B cell (primary cell): ENCODE data around the gene PRKCA. TPM values are rescaled to one million over a fixed set of nuclear protein-coding genes. Genes with fewer than 3 reads are reported as not detected.

Source experiments
- ATAC-seq: fragments of 200-7000 bp; cut with Tn5 transposase; one replicate; pipeline ENCODE4 v1.10.0; 2021; ENCODE audit warnings: low read depth, mild to moderate bottlenecking, moderate number of reproducible peaks, moderate library complexity
- CTCF ChIA-PET: fragments of 350-600 bp; sonication (Branson Sonifier 250); formaldehyde crosslinking; loops from one replicate; lab custom pipeline; 2021; ENCODE audit warnings: antibody characterized with exemption, inconsistent platforms; lab: Charles Lee
- POLR2A ChIA-PET: fragments of 350-600 bp; sonication (Branson Sonifier 250); formaldehyde crosslinking; loops from one replicate; lab custom pipeline; 2021; ENCODE audit warnings: antibody characterized with exemption; lab: Charles Lee
- DNase-seq: peaks from one replicate; pipeline ENCODE4 v3.0.0; 2013
- H2AFZ ChIP-seq: 2 replicates; pipeline ENCODE4 v1.6.1; 2012; ENCODE audit warnings: mild to moderate bottlenecking, low read depth, low read length; ENCODE audit not compliant: insufficient read depth, poor library complexity, severe bottlenecking
- H3K27ac ChIP-seq, 2 donors: 1 replicate in 1 of 2; 2 replicates in 1 of 2; pipeline ENCODE4 v1.5.1; 2012 to 2013; ENCODE audit warnings: low read length in 2 of 2, mild to moderate bottlenecking in 2 of 2, moderate library complexity in 1 of 2
- H3K27me3 ChIP-seq, 4 experiments: fragments of 200-600 bp in 1 of 4; sonication (generic) in 1 of 4; replicated peaks in 1 of 4; 1 replicate in 2 of 4; 2 replicates in 2 of 4; pipeline versions ENCODE4 v1.6.1 to v1.7.0; 2013 to 2016; ENCODE audit warnings: low read length in 3 of 4, mild to moderate bottlenecking in 2 of 4, mixed read lengths in 1 of 4, moderate library complexity in 1 of 4; ENCODE audit not compliant: insufficient read depth in 4 of 4, control insufficient read depth in 3 of 4; ENCODE audit errors: control extremely low read depth in 1 of 4
- H3K36me3 ChIP-seq, 2 experiments: replicated peaks in 1 of 2; 1 replicate in 1 of 2; 2 replicates in 1 of 2; pipeline versions ENCODE4 v1.6.1 to v1.7.1; 2013; ENCODE audit warnings: low read length in 1 of 2; ENCODE audit not compliant: insufficient read depth in 2 of 2, control insufficient read depth in 1 of 2; ENCODE audit errors: control extremely low read depth in 1 of 2, extremely low read depth in 1 of 2
- H3K4me1 ChIP-seq, 2 donors: fragments of 200-600 bp in 1 of 2; sonication (generic) in 1 of 2; 1 replicate in 1 of 2; 2 replicates in 1 of 2; pipeline versions ENCODE4 v1.5.1 to v1.6.1; 2013 to 2017; ENCODE audit warnings: low read length in 2 of 2; ENCODE audit not compliant: control insufficient read depth in 2 of 2, insufficient read depth in 2 of 2
- H3K4me2 ChIP-seq: replicated peaks from 2 replicates; pipeline ENCODE3; 2012; ENCODE audit warnings: mild to moderate bottlenecking, low read depth, low read length; ENCODE audit not compliant: poor library complexity, severe bottlenecking
- H3K4me3 ChIP-seq, 5 experiments: fragments of 200-600 bp in 1 of 5; sonication (generic) in 1 of 5; 1 replicate in 3 of 5; 2 replicates in 2 of 5; pipeline versions ENCODE4 v1.5.1 to v1.7.0; 2011 to 2016; ENCODE audit warnings: low read length in 4 of 5, mild to moderate bottlenecking in 4 of 5, low read depth in 2 of 5, control low read depth in 1 of 5, moderate library complexity in 1 of 5; ENCODE audit not compliant: insufficient read depth in 1 of 5; ENCODE audit errors: control extremely low read depth in 1 of 5, extremely low read depth in 1 of 5
- H3K79me2 ChIP-seq: fragments of 200-600 bp; sonication (generic); one replicate; pipeline ENCODE4 v1.6.0; 2016; ENCODE audit warnings: low read length; ENCODE audit not compliant: control insufficient read depth, insufficient read depth
- H3K9ac ChIP-seq: fragments of 200-600 bp; sonication (generic); 2 replicates; pipeline ENCODE4 v1.6.1; 2017; ENCODE audit warnings: mild to moderate bottlenecking, low read length, moderate library complexity
- H3K9me3 ChIP-seq, 3 donors: one replicate each; pipeline versions ENCODE4 v1.6.1 to v1.7.1; 2013; ENCODE audit warnings: low read length in 2 of 3; ENCODE audit not compliant: control insufficient read depth in 2 of 3, insufficient read depth in 1 of 3; ENCODE audit errors: control extremely low read depth in 1 of 3
- H4K20me1 ChIP-seq: 2 replicates; pipeline ENCODE4 v1.6.0; 2012; ENCODE audit warnings: mild to moderate bottlenecking, low read length; ENCODE audit not compliant: insufficient read depth, control insufficient read depth, poor library complexity, severe bottlenecking
- H3K27ac Mint-ChIP-seq: one replicate; pipeline ENCODE4 v1.8.0; 2021; ENCODE audit warnings: mixed read lengths
- H3K27me3 Mint-ChIP-seq: one replicate; pipeline ENCODE4 v1.8.0; 2021; ENCODE audit warnings: mixed read lengths
- H3K4me1 Mint-ChIP-seq: one replicate; pipeline ENCODE4 v1.8.0; 2021; ENCODE audit warnings: mixed read lengths
- H3K4me3 Mint-ChIP-seq: one replicate; pipeline ENCODE4 v1.8.0; 2021; ENCODE audit warnings: mixed read lengths
- H3K9me3 Mint-ChIP-seq: one replicate; pipeline ENCODE4 v1.8.0; 2022; ENCODE audit warnings: mixed read lengths; ENCODE audit not compliant: insufficient read depth
- EZH2 ChIP-seq: IDR thresholded peaks from 2 replicates; pipeline ENCODE4 v1.6.1; 2012; ENCODE audit warnings: borderline replicate concordance, low read depth, mild to moderate bottlenecking, moderate library complexity, low read length; ENCODE audit not compliant: insufficient read depth, poor library complexity, severe bottlenecking
- WGBS: methylation state at CpG from one replicate; pipeline ENCODE4 v1.1.5; 2013; ENCODE audit warnings: missing lambda C conversion rate; ENCODE audit not compliant: insufficient coverage; 5-methylcytosine and 5-hydroxymethylcytosine counted together
- intact Hi-C: fragments of 100-400 bp; cut with micrococcal nuclease; formaldehyde crosslinking; loops from one replicate; pipeline ENCODE4 v1.10.0; 2022
- polyA plus RNA-seq: library from polyadenylated mRNA; depleted of rRNA; stranded (reverse); fragments of >200 nt; gene quantifications from 2 replicates; pipeline ENCODE4 v1.2.3, GENCODE V29; 2012
- total RNA-seq, 2 donors: library from RNA; stranded (reverse); fragments of 120-200 nt in 1 of 2; gene quantifications; 1 replicate in 1 of 2; 2 replicates in 1 of 2; pipeline versions ENCODE4 v1.2.3 to v1.2.4, GENCODE V29; 2013 to 2022
- TF ChIP-seq, protein P1 (sequence below): fragments of 200-600 bp; IDR thresholded peaks from one replicate; pipeline ENCODE4 v1.8.0; 2022; ENCODE audit warnings: antibody characterized with exemption, mild to moderate bottlenecking

The PRKCA gene
- total and polyA plus RNA-seq, 2 donors (not counting 1 experiment from before 2014, with no cell fraction given): 0.33 to 7.7 TPM

DNA sequence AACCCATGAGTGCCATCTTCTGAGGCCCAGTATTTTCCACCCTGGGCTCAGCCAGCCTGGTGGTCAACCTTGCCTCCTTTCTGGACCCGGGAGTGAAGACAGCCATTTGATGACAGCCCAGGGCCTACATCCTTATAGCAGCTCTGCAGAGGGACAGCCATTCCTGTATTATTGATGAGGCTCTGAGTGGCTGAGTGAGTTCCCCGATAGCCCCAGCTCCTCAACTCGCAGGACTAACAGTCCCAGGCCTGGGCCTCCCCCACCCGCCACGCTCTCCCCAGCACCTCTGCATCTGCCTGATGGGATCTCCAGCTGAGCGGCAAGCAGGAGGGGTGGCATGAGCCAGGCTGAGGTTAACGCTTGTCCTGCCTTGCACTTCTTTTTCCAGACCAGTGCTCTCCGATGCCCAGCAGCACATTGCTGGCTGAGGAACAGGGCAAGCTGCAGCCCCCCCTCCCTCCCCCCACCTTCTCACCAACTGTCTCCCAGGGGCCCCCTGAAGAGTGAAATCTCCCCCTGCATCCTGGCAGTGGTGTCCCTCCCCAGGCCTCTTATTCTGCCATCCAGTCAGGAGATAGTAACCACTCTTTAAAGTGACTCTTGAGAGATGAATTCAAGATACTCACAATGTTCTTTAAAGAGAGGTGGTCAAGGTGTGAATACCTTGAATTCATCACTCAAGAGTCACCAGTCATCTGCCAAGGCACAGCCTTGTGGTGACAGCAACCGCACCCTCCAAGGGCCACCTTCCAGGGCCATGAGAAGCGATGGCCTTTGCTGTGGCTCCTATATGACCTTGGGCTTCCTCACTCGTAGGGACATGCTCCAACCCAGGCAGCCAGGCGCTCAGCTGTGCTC, 556.0 kb downstream of the PRKCA start:
- Mint-ChIP-seq H3K9me3 (peaks cover 5% of the 10 kb centered on the region), H3K4me3 (no peak overlapping the region), H3K4me1 (no peaks in the 10 kb centered on the region), H3K27me3 (no peaks in the 10 kb centered on the region), H3K27ac (no peak overlapping the region)
- Histone ChIP-seq H3K79me2 (no peaks in the 10 kb centered on the region), H3K4me3 (no peak overlapping the region), H3K36me3 (no peaks in the 10 kb centered on the region), H3K9me3 (peaks cover 0 to 3% (median 0%) of the 10 kb centered on the region in 3 donors), H3K9ac (no peak overlapping the region), H3K27ac (no peak overlapping the region), H2AFZ (no peak overlapping the region), H4K20me1 (no peaks in the 10 kb centered on the region), H3K27me3 (no peaks in the 10 kb centered on the region), H3K4me2 (no peak overlapping the region), H3K4me1 (no peaks in the 10 kb centered on the region)
- 93% methylated on average over 10 of the region's 12 CpGs for WGBS
- ChIA-PET CTCF (no interaction called here), POLR2A (no interaction called here)
- intact Hi-C loops: no loop called here
- ATAC-seq: no peak
- TF ChIP-seq EZH2: no peak
- TF ChIP-seq, protein P1, sequence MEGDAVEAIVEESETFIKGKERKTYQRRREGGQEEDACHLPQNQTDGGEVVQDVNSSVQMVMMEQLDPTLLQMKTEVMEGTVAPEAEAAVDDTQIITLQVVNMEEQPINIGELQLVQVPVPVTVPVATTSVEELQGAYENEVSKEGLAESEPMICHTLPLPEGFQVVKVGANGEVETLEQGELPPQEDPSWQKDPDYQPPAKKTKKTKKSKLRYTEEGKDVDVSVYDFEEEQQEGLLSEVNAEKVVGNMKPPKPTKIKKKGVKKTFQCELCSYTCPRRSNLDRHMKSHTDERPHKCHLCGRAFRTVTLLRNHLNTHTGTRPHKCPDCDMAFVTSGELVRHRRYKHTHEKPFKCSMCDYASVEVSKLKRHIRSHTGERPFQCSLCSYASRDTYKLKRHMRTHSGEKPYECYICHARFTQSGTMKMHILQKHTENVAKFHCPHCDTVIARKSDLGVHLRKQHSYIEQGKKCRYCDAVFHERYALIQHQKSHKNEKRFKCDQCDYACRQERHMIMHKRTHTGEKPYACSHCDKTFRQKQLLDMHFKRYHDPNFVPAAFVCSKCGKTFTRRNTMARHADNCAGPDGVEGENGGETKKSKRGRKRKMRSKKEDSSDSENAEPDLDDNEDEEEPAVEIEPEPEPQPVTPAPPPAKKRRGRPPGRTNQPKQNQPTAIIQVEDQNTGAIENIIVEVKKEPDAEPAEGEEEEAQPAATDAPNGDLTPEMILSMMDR: no peak
- no peak for DNase-seq

GRCh38 chr17:66859353-66859752, 556.9 kb downstream of the PRKCA start:
- ChIA-PET POLR2A (no interaction called here), CTCF (no interaction called here)
- H3K4me3 ChIP-seq: no peak overlapping the region
- no peaks in the 10 kb centered on the region for H3K4me1 Mint-ChIP-seq
- peaks cover 5% of the 10 kb centered on the region for H3K9me3 Mint-ChIP-seq
- DNase-seq: no peak
- no peak overlapping the region for H3K27ac ChIP-seq
- 79% methylated on average over 2 of the region's 8 CpGs for WGBS
- no peak overlapping the region for H2AFZ ChIP-seq
- H3K4me2 ChIP-seq: no peak overlapping the region
- H3K27ac Mint-ChIP-seq: no peak overlapping the region
- peaks cover 0 to 2% (median 0%) of the 10 kb centered on the region in 3 donors for H3K9me3 ChIP-seq
- H3K36me3 ChIP-seq: no peaks in the 10 kb centered on the region
- no peaks in the 10 kb centered on the region for H4K20me1 ChIP-seq
- H3K27me3 ChIP-seq: no peaks in the 10 kb centered on the region
- H3K79me2 ChIP-seq: no peaks in the 10 kb centered on the region
- intact Hi-C loops: no loop called here
- H3K4me3 Mint-ChIP-seq: no peak overlapping the region
- ATAC-seq: no peak
- no peaks in the 10 kb centered on the region for H3K4me1 ChIP-seq
- no peak for TF ChIP-seq EZH2
- TF ChIP-seq, protein P1: no peak
- H3K9ac ChIP-seq: no peak overlapping the region
- H3K27me3 Mint-ChIP-seq: no peaks in the 10 kb centered on the region
